ENCODE measurements around the gene LAS1L.
A peak's percentile ranks its signal among the peaks of the same experiment; 100 is the strongest.
"Not testable (repeated sequence)": the region's sequence is repeated elsewhere in the genome, so short reads cannot be mapped to it uniquely, and the experiment has no call there.

The LAS1L gene

DNA sequence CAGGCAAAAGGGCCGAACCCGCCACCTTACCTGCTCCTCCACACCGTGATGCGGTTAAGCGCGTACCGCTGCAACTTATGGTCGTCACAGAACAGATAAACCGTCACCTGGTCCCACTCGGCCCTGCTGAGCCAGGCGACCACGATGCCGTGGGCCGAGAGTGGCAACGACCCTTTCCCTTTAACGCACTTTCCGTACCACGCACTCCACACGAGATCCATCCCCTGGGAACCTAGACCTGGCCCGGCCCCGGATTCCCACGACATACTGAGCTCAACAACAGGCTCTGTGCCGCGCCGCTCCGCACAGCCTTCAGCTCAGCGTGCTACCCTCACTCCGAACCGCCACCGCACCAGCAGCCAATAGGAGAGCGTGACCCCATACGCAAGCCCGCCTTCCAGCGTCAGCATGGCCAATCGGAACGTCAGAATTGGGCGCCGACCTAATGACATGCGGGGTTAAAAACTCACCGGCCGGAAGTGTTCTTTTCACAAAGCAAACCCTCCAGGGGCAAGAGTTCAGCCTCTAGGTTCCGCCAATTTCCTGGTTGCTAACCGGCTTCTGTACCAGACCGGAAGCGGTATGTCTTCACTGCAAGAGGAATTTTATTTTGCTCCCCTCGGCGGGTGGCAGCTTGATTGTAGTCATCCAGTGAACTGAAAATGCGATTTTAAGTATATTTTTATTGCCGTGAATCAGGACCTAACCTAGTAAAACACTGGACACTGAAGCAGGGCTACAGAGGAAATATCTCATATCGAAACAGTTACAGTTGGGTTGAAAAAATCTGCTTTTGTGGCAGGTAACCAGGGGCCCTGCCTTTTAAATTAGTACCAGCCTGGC lies at the start of gene LAS1L:
LAS1L (minus strand) TSS at position 338 of the 843 bp plus-strand sequence; CDS start at position 266, 72 bp downstream.
- peak; percentile 76 to 83 for DNase-seq

- DNase-seq: no peak
Observed at GRCh38 chrX:65582450-65583082, 48.0 kb upstream of the LAS1L start.

DNA sequence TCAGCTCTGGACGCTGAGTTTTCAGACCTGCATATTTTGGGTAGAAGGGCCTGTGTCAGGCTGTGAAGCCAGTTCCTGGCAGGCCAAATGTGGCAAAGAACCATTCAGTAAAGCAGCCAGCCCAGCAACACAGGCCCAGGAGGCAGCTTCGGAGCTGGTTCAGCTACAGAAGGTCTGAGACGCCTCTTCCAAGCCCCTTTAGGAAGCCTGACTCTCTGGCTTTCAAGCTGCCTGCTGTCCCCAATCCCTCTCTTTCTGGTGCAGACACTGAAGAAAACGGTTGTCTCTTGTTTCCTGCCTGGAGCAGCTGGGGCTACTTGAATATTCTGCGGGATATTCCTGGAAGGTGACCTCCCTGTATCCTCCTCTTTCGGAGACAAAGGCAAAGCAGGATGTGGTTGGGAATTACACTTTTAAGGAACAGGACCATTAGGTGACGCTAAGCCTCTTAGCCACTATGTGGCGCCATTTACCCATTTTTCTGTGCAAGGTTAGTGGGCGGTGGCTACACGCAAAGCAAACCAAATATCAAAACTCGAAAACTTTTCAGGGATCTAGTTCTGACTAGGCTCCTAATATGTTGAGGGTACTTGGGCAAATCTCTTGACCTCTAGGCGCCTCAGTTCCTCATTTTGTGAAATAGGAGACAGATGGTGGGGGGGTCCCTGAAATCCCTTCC lies 47.2 kb upstream of the LAS1L start:
- DNase-seq: peak; percentile 39 to 45

GRCh38 chrX:65578346-65578745 lies 43.8 kb upstream of the LAS1L start:
- DNase-seq: no peak

- no peak for DNase-seq
Observed at GRCh38 chrX:65576160-65576559, 41.6 kb upstream of the LAS1L start.

GRCh38 chrX:65575022-65575421 lies 40.4 kb upstream of the LAS1L start:
- DNase-seq: no peak

DNA sequence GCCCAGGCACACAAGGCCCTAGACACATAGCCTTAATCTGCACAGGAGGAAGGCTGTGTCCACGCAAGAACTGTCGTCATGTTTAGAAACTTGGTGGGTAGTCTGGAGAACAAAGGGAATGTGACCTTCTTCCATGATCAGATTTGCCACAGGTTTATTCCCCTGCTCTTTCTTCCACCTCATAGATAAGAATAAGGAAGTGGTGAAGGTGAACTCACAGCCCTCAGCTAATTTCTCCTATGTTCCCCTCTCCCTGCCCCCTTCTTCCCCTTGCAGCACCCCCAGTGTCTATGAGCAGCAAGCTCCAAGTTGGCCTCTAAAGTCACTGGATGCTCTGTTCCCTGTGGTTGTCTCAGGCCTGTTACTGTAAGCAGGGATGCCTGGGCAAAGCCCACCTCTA lies 39.8 kb upstream of the LAS1L start:
- DNase-seq: no peak

DNA sequence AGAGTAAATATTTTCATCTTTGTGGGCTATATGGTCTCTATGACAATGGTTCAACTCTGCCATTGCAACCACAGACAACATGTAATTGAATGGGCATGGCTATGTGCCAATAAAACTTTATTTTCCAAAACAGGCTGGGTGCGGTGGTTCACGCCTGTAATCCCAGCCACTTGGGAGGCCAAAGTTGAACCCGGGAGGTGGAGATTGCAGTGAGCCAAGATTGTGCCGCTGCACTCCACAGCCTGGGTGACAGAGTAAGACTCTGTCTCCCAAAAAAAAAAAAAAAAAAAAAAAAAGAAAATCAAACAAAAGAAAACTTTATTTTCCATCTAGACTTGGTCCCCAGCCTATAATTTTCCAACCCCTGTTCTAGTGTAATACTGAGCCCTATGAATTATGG lies 38.4 kb upstream of the LAS1L start:
- no peak for DNase-seq

DNA sequence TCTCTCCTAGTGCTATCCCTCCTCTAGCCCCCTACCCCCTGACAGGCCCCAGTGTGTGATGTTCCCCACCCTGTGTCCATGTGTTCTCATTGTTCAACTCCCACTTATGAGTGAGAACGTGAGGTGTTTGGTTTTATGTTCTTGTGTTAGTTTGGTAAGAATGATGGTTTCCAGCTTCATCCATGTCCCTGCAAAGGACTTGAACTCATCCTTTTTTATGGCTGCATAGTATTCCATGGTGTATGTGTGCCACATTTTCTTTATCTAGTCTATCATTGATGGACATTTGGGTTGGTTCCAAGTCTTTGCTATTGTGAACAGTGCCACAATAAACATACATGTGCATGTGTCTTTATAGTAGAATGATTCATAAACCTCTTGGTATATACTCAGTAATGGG lies 28.3 kb upstream of the LAS1L start:
- DNase-seq: not testable (repeated sequence)

GRCh38 chrX:65551489-65552339 lies 17.1 kb upstream of the LAS1L start:
- DNase-seq: no peak

GRCh38 chrX:65551086-65551485 lies 16.5 kb upstream of the LAS1L start:
- DNase-seq: no peak

DNA sequence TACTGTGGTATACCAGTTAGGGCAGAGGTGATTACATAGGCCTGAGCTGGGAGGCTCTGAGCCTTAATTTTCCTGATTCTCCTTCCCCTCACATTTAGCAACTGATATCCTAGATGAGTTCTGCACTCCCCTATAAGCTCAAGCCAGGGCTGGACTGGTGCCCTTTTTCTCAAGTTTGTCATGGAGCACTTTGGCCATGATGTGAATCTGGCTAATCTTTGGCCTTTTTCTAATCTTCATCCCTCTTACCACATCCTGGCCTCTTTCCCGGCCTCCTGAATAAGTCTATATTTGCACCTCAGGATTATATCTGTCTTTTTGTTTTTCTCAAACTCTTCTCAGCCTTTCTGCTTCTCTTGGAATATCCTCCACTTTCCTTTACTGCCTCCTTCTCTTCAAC lies 10.9 kb upstream of the LAS1L start:
- no peak for DNase-seq

DNA sequence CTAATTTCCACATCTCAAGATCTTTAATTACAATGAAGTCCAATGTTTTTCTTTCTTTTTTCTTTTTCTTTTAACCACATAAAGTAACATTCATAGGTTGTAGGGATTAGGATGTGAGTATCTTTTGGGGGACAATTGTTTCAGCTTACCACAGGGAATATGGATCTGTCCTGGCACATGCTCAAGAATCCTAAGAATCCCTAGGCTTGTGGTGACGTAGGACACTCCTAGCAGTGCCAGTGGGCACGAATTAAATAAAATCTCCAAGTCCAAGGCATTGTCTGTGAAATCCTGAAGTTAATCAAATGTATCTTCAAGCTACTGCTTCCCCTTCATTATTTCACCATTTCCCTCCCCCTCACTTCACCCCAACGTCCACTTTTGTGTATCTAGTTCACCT lies 2.6 kb upstream of the LAS1L start:
- no peak for DNase-seq

GRCh38 chrX:65536291-65536690 lies 1.7 kb upstream of the LAS1L start:
- DNase-seq: no peak

DNA sequence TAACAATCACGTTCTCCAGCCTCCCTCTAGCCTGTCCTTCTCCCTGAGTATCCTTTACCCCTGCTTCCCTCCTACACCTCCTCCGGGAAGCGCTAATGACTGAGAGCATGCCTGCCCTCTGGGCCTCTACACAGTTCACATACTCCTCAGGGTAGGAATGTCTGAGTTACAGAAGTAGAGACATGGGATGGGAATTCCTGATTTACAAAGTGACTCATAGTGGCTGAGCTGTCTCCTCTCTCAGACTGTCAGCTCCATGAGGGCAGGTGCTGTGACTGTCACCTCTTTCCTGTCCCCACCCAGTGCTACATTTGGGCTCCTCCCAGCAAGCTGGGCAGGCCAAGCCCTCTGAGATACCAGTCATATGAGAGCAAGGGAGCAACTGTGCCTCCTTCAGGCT lies 2.6 kb downstream of the LAS1L start:
- no peak for DNase-seq

- peak; percentile 2 to 3 for DNase-seq
Observed at GRCh38 chrX:65528705-65529340, 5.8 kb downstream of the LAS1L start.

- no peak for DNase-seq
Observed at GRCh38 chrX:65528293-65528692, 6.3 kb downstream of the LAS1L start.

GRCh38 chrX:65524139-65524538 lies 10.4 kb downstream of the LAS1L start:
- DNase-seq: no peak

DNA sequence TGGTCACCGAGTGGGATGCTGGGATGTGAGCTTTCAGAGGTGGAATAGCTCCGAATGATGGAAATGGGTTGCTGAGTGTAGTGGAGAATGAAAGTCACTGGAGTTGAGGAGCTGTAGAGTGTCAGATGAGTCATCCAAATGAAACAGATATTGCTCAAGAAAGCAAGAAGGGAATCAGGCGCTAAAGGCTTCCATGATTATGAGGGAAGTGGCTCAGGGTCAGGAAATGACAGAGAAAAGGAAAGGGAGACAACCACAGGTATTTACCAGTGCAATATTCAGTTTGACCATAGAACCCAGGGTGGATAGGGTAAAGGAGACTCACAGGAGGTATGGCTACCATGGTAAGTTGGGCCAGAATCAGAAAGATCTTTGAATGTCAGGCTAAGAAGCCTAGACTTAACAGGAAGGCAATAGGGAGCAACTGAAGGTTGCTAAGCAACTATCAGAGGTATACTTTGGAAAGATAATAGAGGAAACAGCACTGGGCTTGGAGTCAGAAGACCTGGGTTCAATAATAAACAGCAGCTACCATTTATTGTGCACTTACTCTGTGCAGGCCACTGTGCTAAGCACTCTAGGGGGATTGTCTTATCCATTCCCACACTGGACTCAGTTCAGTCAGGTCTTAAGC lies 11.7 kb downstream of the LAS1L start:
- DNase-seq: no peak

DNA sequence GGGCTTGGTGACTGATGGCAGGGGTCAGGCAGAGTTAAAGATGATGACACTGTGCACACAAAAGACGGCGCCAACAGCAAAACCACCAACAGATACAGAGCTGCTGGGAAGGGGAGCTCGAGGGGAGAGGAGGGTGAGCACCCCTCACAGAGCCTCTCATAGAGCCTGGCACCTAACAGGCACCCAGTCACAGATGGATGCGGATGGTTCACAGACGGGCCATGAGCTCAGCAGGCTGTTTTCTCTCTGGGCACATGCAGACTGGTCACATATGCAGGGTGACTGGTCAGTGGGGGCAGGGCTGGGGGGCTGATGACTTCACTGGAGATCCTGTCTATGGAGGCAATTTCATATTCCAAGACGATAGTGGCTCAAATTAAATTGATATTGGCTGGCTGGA lies 15.1 kb downstream of the LAS1L start:
- DNase-seq: not testable (repeated sequence)

DNA sequence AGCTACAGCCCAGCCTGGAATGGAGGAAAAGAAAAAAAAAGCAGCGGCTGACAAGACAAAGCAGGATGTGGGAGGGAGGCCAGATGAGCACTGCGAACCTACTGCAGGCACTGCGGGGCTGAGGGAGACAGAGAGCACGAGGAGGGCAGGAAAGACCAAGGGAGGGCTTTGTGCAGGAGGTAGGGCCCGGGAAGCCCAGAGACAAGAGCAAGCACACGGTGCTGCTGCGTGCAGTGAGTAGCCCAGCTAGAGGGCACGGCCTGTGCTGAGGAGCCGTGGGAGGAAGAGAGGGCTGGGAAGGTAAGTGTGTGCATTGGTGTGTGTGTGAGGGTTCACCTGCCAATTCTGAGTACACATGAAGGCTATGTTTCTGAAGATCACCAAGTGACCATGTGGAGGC lies 15.6 kb downstream of the LAS1L start:
- DNase-seq: not testable (repeated sequence)

- DNase-seq: no peak
Observed at GRCh38 chrX:65517923-65518322, 16.7 kb downstream of the LAS1L start.
